ENCODE data around the gene SORT1.
"Not testable (repeated sequence)": the region's sequence is repeated elsewhere in the genome, so short reads cannot be mapped to it uniquely, and the experiment has no call there.

The SORT1 gene

GRCh38 chr1:109395282-109395599 is 2.5 kb downstream of the SORT1 start:
- not testable (repeated sequence) for H3K9me3 Mint-ChIP-seq; H3K36me3 Mint-ChIP-seq (ENCODE audit: insufficient read depth); H3K4me3 Mint-ChIP-seq; DNase-seq (ENCODE audit: low spot score in 2 of 2); H3K27ac Mint-ChIP-seq (ENCODE audit: low read depth); H3K4me1 Mint-ChIP-seq; ATAC-seq (replicated peaks; ENCODE audit: extremely low read depth, poor library complexity, severe bottlenecking)
- H3K27me3 Mint-ChIP-seq, result peaks cover 54% of the 10 kb centered on the region

GRCh38 chr1:109394591-109395281 is 3.0 kb downstream of the SORT1 start:
- Mint-ChIP-seq H3K4me1 (peaks cover 6% of the 10 kb centered on the region), H3K36me3 (ENCODE audit: insufficient read depth) (no peaks in the 10 kb centered on the region), H3K9me3 (no peaks in the 10 kb centered on the region), H3K27me3 (peaks cover 59% of the 10 kb centered on the region), H3K4me3 (no peak overlapping the region), H3K27ac (ENCODE audit: low read depth) (no peak overlapping the region)
- DNase-seq (ENCODE audit: low spot score in 2 of 2), result no peak
- no peak for ATAC-seq (replicated peaks; ENCODE audit: extremely low read depth, poor library complexity, severe bottlenecking)

GRCh38 chr1:109393617-109394233 is 4.0 kb downstream of the SORT1 start:
- Mint-ChIP-seq H3K9me3 (no peaks in the 10 kb centered on the region), H3K27ac (ENCODE audit: low read depth) (no peak overlapping the region), H3K27me3 (peaks cover 69% of the 10 kb centered on the region), H3K4me3 (no peak overlapping the region), H3K4me1 (peaks cover 6% of the 10 kb centered on the region), H3K36me3 (ENCODE audit: insufficient read depth) (no peaks in the 10 kb centered on the region)
- DNase-seq (ENCODE audit: low spot score in 2 of 2) (no peak), ATAC-seq (replicated peaks; ENCODE audit: extremely low read depth, poor library complexity, severe bottlenecking) (no peak)

GRCh38 chr1:109392788-109393616 is 4.7 kb downstream of the SORT1 start:
- ATAC-seq (replicated peaks; ENCODE audit: extremely low read depth, poor library complexity, severe bottlenecking) (no peak), DNase-seq (ENCODE audit: low spot score in 2 of 2) (no peak)
- Mint-ChIP-seq H3K9me3 (no peaks in the 10 kb centered on the region), H3K27me3 (peaks cover 72% of the 10 kb centered on the region), H3K27ac (ENCODE audit: low read depth) (no peak overlapping the region), H3K36me3 (ENCODE audit: insufficient read depth) (no peaks in the 10 kb centered on the region), H3K4me3 (no peak overlapping the region), H3K4me1 (peaks cover 2% of the 10 kb centered on the region)

GRCh38 chr1:109392037-109392787 is 5.5 kb downstream of the SORT1 start:
- no peaks in the 10 kb centered on the region for H3K4me1 Mint-ChIP-seq
- ATAC-seq (replicated peaks; ENCODE audit: extremely low read depth, poor library complexity, severe bottlenecking) (no peak), DNase-seq (ENCODE audit: low spot score in 2 of 2) (no peak)
- no peaks in the 10 kb centered on the region for H3K9me3 Mint-ChIP-seq
- H3K36me3 Mint-ChIP-seq (ENCODE audit: insufficient read depth), result no peaks in the 10 kb centered on the region
- no peak overlapping the region for H3K27ac Mint-ChIP-seq (ENCODE audit: low read depth)
- peaks cover 72% of the 10 kb centered on the region for H3K27me3 Mint-ChIP-seq
- no peak overlapping the region for H3K4me3 Mint-ChIP-seq

GRCh38 chr1:109391626-109392025 is 6.1 kb downstream of the SORT1 start:
- Mint-ChIP-seq H3K4me3 (no peak overlapping the region), H3K27ac (ENCODE audit: low read depth) (no peak overlapping the region), H3K9me3 (no peaks in the 10 kb centered on the region), H3K36me3 (ENCODE audit: insufficient read depth) (no peaks in the 10 kb centered on the region), H3K4me1 (no peaks in the 10 kb centered on the region), H3K27me3 (peaks cover 67% of the 10 kb centered on the region)
- ATAC-seq (replicated peaks; ENCODE audit: extremely low read depth, poor library complexity, severe bottlenecking) (no peak), DNase-seq (ENCODE audit: low spot score in 2 of 2) (no peak)

- Mint-ChIP-seq H3K36me3 (ENCODE audit: insufficient read depth) (no peaks in the 10 kb centered on the region), H3K4me3 (no peak overlapping the region), H3K27me3 (peaks cover 62% of the 10 kb centered on the region), H3K27ac (ENCODE audit: low read depth) (no peak overlapping the region), H3K4me1 (no peaks in the 10 kb centered on the region), H3K9me3 (no peaks in the 10 kb centered on the region)
- ATAC-seq (replicated peaks; ENCODE audit: extremely low read depth, poor library complexity, severe bottlenecking), result no peak
- no peak for DNase-seq (ENCODE audit: low spot score in 2 of 2)
Observed at GRCh38 chr1:109391157-109391556, 6.6 kb downstream of the SORT1 start.

- H3K36me3 Mint-ChIP-seq (ENCODE audit: insufficient read depth), result no peaks in the 10 kb centered on the region
- no peak overlapping the region for H3K4me3 Mint-ChIP-seq
- no peaks in the 10 kb centered on the region for H3K4me1 Mint-ChIP-seq
- no peaks in the 10 kb centered on the region for H3K9me3 Mint-ChIP-seq
- ATAC-seq (replicated peaks; ENCODE audit: extremely low read depth, poor library complexity, severe bottlenecking) (no peak), DNase-seq (ENCODE audit: low spot score in 2 of 2) (no peak)
- H3K27me3 Mint-ChIP-seq, result peaks cover 48% of the 10 kb centered on the region
- no peak overlapping the region for H3K27ac Mint-ChIP-seq (ENCODE audit: low read depth)
Observed at GRCh38 chr1:109389638-109390341, 7.9 kb downstream of the SORT1 start.

- peaks cover 41% of the 10 kb centered on the region for H3K27me3 Mint-ChIP-seq
- no peak for DNase-seq (ENCODE audit: low spot score in 2 of 2)
- no peaks in the 10 kb centered on the region for H3K36me3 Mint-ChIP-seq (ENCODE audit: insufficient read depth)
- H3K4me1 Mint-ChIP-seq, result no peaks in the 10 kb centered on the region
- no peak overlapping the region for H3K27ac Mint-ChIP-seq (ENCODE audit: low read depth)
- no peaks in the 10 kb centered on the region for H3K9me3 Mint-ChIP-seq
- no peak for ATAC-seq (replicated peaks; ENCODE audit: extremely low read depth, poor library complexity, severe bottlenecking)
- no peak overlapping the region for H3K4me3 Mint-ChIP-seq
Observed at GRCh38 chr1:109388884-109389637, 8.7 kb downstream of the SORT1 start.

GRCh38 chr1:109388208-109388711 is 9.5 kb downstream of the SORT1 start:
- DNase-seq (ENCODE audit: low spot score in 2 of 2) (no peak), ATAC-seq (replicated peaks; ENCODE audit: extremely low read depth, poor library complexity, severe bottlenecking) (no peak)
- Mint-ChIP-seq H3K27me3 (peaks cover 38% of the 10 kb centered on the region), H3K4me3 (no peak overlapping the region), H3K9me3 (no peaks in the 10 kb centered on the region), H3K27ac (ENCODE audit: low read depth) (no peak overlapping the region), H3K36me3 (ENCODE audit: insufficient read depth) (no peaks in the 10 kb centered on the region), H3K4me1 (no peaks in the 10 kb centered on the region)

- Mint-ChIP-seq H3K36me3 (ENCODE audit: insufficient read depth) (no peaks in the 10 kb centered on the region), H3K4me3 (no peak overlapping the region), H3K27me3 (peaks cover 22% of the 10 kb centered on the region), H3K27ac (ENCODE audit: low read depth) (no peak overlapping the region), H3K4me1 (no peaks in the 10 kb centered on the region), H3K9me3 (no peaks in the 10 kb centered on the region)
- ATAC-seq (replicated peaks; ENCODE audit: extremely low read depth, poor library complexity, severe bottlenecking), result no peak
- DNase-seq (ENCODE audit: low spot score in 2 of 2), result no peak
Observed at GRCh38 chr1:109386054-109386717, 11.5 kb downstream of the SORT1 start.

Measured in central memory CD8-positive, alpha-beta T cell (primary cell).